Nucleus accumbens (tissue), 56 donors: ENCODE data around the gene SHH.

Source experiments
- DNase-seq, 56 donors: peaks; one replicate each; lab custom pipeline; 2025; lab: John Stamatoyannopoulos, UW

SHH gene

GRCh38 chr7:155752756-155753445, 59.4 kb downstream of the SHH start:
- DNase-seq: no peak

- no peak for DNase-seq
Measured at GRCh38 chr7:155751409-155751808, 60.9 kb downstream of the SHH start.

DNA sequence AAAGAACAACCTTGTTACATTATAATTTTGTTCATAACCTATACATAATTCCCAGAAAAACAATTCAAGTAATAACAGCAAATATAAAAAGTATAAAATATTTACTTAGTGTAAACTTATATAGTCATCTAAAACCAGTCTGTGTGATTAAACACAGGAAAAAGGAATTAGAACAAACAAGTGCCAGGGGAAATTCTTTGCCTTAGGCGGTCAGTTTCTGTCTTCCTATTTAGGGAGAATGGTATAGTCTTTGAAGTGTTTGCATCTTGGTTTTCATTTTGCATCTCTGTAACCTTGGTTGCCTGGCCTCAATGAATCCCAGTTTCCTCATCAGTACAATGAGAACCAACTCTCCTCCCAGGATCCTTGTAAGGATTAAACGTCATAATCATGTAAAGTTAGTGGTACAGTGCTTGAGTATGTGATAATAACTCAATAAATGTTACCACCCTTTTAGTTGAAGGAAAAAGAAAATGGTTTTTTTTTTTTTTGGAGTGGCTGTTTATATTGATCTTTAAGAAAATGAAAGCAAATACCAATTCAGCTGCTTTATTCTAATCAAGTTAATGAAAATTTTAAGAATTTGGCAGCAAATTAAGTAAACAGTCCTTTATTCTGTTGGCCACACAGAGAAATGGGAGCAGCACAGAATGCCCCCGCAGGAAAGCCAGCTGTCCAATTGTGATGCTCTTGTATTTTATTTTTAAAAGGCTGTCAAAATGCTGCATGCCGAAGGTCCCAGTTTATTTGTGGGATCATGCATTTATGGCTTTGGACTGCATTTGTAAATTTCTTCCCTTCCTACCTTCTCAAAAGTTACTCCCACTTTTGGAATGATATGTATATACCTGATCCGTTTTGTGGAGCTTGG, 61.8 kb downstream of the SHH start:
- no peak for DNase-seq
